Common myeloid progenitor, CD34-positive (primary cell): Measurements from ENCODE around the gene TNIP1.

Experiments used
- CTCF ChIA-PET: fragments of 350-600 bp; sonication (Branson Sonifier 250); formaldehyde crosslinking; loops from one replicate; lab custom pipeline; 2021; ENCODE audit warnings: antibody characterized with exemption; lab: Charles Lee
- POLR2A ChIA-PET: fragments of 350-600 bp; sonication (Branson Sonifier 250); formaldehyde crosslinking; loops from one replicate; lab custom pipeline; 2021; ENCODE audit warnings: antibody characterized with exemption; lab: Charles Lee
- DNase-seq, 3 donors: peaks; one replicate each; pipeline versions ENCODE4 v3.0.0 to v3.0.0-alpha.2; 2013
- H3K27ac ChIP-seq, 2 experiments: 1 replicate in 1 of 2; 2 replicates in 1 of 2; pipeline ENCODE4 v1.7.0; 2013; ENCODE audit warnings: inconsistent platforms in 2 of 2, low read length in 2 of 2, mild to moderate bottlenecking in 2 of 2, low read depth in 1 of 2, moderate library complexity in 1 of 2; ENCODE audit not compliant: severe bottlenecking in 2 of 2, insufficient read depth in 1 of 2, poor library complexity in 1 of 2
- H3K27me3 ChIP-seq, 5 experiments: replicated peaks in 2 of 5; 1 replicate in 3 of 5; 2 replicates in 2 of 5; pipeline versions ENCODE4 v1.6.1 to v1.7.0; 2013; ENCODE audit warnings: low read length in 4 of 5, mild to moderate bottlenecking in 2 of 5, moderate library complexity in 2 of 5, inconsistent platforms in 1 of 5; ENCODE audit not compliant: insufficient read depth in 5 of 5, control insufficient read depth in 4 of 5
- H3K36me3 ChIP-seq, 4 experiments: 1 replicate in 2 of 4; 2 replicates in 2 of 4; pipeline versions ENCODE4 v1.6.1 to v1.7.0; 2013; ENCODE audit warnings: low read length in 3 of 4, control low read depth in 1 of 4, mild to moderate bottlenecking in 1 of 4; ENCODE audit not compliant: control insufficient read depth in 4 of 4, insufficient read depth in 4 of 4
- H3K4me1 ChIP-seq, 4 experiments: 1 replicate in 3 of 4; 2 replicates in 1 of 4; pipeline versions ENCODE4 v1.6.1 to v1.7.1; 2013; ENCODE audit warnings: low read length in 3 of 4, mild to moderate bottlenecking in 3 of 4, control low read depth in 1 of 4, inconsistent platforms in 1 of 4, moderate library complexity in 1 of 4; ENCODE audit not compliant: control insufficient read depth in 4 of 4, insufficient read depth in 4 of 4; ENCODE audit errors: control extremely low read depth in 1 of 4
- H3K4me3 ChIP-seq, 7 experiments: 1 replicate in 4 of 7; 2 replicates in 3 of 7; pipeline versions ENCODE4 v1.5.1 to v1.7.0; 2013; ENCODE audit warnings: mild to moderate bottlenecking in 7 of 7, low read length in 6 of 7, moderate library complexity in 6 of 7, inconsistent platforms in 2 of 7, low read depth in 2 of 7, control low read depth in 1 of 7; ENCODE audit not compliant: insufficient read depth in 4 of 7, control insufficient read depth in 1 of 7; ENCODE audit errors: extremely low read depth in 1 of 7
- H3K9me3 ChIP-seq, 5 experiments: 1 replicate in 4 of 5; 2 replicates in 1 of 5; pipeline versions ENCODE4 v1.6.1 to v1.7.1; 2013; ENCODE audit warnings: low read length in 4 of 5, mild to moderate bottlenecking in 2 of 5, inconsistent platforms in 1 of 5, low read depth in 1 of 5, moderate library complexity in 1 of 5; ENCODE audit not compliant: control insufficient read depth in 4 of 5, insufficient read depth in 2 of 5; ENCODE audit errors: control extremely low read depth in 1 of 5
- WGBS: methylation state at CpG from one replicate; pipeline ENCODE4 v1.1.5; 2013; ENCODE audit not compliant: insufficient coverage; 5-methylcytosine and 5-hydroxymethylcytosine counted together

TNIP1 gene

DNA sequence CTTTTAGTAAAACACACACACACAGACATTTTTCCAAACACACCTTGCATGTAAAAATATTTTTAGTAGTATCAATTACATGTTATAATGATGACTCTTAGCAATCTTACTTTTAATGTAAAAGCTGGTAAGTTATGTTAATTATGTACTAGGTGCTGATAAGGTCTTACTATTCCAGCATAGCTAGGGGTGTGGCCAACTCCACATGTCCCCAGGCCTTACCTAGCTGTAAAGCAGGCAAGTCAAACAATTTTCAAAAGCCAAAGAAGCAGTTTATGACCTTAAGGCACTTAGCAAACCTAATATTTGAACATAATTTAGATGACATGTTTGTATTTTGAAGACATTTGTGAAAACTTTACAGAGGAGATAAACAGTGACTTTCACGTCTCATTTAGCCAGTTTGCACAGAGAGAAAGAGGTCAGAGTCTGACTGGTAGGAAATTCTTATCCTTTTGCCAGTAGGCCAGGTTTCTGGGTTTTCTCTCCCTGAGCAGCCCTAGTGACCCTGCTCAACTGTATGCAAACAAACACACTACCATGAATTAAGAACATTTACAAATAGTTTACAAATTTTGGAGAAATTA, 86.9 kb downstream of the TNIP1 start:
- 100% methylated on average over 1 of the region's 1 CpG for WGBS
- DNase-seq: no peak
- POLR2A ChIA-PET: no interaction called here

GRCh38 chr5:150993422-150993821, 87.4 kb downstream of the TNIP1 start:
- H3K9me3 ChIP-seq: peaks cover 0 to 31% (median 6%) of the 10 kb centered on the region in 5 experiments
- no peak overlapping the region for H3K4me3 ChIP-seq
- no peak for DNase-seq
- no peaks in the 10 kb centered on the region for H3K4me1 ChIP-seq
- H3K27ac ChIP-seq: no peak overlapping the region
- no peaks in the 10 kb centered on the region for H3K27me3 ChIP-seq
- CTCF ChIA-PET: no interaction called here
- 83% methylated on average over 2 of the region's 2 CpGs for WGBS
- no peaks in the 10 kb centered on the region for H3K36me3 ChIP-seq
- POLR2A ChIA-PET: no interaction called here

More for the DNA sequence above, 86.9 kb downstream of the TNIP1 start:
- Histone ChIP-seq H3K36me3 (no peaks in the 10 kb centered on the region), H3K4me3 (no peak overlapping the region), H3K27me3 (peaks cover 0 to 2% (median 0%) of the 10 kb centered on the region in 5 experiments), H3K4me1 (no peaks in the 10 kb centered on the region), H3K9me3 (peaks cover 0 to 31% (median 6%) of the 10 kb centered on the region in 5 experiments), H3K27ac (no peak overlapping the region)
- CTCF ChIA-PET: no interaction called here

DNA sequence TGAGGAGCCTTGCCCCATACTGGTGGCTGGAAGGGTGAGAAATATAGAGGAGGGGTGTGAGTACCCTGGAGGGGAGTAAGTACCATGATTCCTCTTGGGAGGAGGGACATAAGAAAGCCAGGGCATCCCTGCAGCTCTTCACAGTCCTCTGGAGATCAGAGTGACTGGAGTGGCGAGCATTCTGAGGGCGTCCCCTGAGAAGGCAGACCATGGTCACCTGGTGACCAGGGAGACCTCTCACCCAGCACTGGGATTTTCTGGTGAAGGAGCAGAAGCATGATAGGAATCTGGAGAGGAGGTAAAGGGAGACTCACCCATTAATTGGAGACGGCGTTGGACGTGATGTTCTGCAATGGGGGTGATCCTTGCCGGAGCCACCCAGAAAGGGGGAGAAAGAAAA, 88.1 kb downstream of the TNIP1 start:
- no peaks in the 10 kb centered on the region for H3K4me1 ChIP-seq
- WGBS: 96% methylated on average over 6 of the region's 6 CpGs
- POLR2A ChIA-PET: no interaction called here
- H3K36me3 ChIP-seq: no peaks in the 10 kb centered on the region
- no peak overlapping the region for H3K27ac ChIP-seq
- H3K27me3 ChIP-seq: no peaks in the 10 kb centered on the region
- peaks cover 0 to 31% (median 6%) of the 10 kb centered on the region in 5 experiments for H3K9me3 ChIP-seq
- no peak for DNase-seq
- CTCF ChIA-PET: no interaction called here
- H3K4me3 ChIP-seq: no peak overlapping the region

GRCh38 chr5:150989695-150990094, 91.1 kb downstream of the TNIP1 start:
- no peak for DNase-seq
- peaks cover 0 to 32% (median 8%) of the 10 kb centered on the region in 5 experiments for H3K9me3 ChIP-seq

DNA sequence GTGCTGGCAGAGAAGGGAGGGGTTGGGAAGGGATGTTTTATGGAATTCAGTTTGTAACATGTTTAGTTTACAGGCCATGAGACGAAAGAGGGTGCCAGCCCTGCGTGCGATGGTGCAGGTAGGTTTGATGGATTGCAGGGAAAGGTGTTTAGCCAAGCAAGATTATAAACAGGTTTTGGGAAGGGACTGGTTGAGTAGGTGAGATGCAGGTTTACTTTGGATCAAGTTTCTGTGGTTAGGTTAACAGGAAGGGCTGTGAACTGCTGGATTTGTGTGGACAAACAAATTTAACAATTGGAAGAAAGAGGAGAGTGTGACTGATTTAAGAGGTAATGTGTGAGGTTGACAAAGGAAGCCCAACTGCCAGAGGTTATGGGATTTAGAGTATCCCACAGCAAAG, 93.1 kb downstream of the TNIP1 start:
- WGBS: 97% methylated on average over 3 of the region's 3 CpGs
- no peaks in the 10 kb centered on the region for H3K36me3 ChIP-seq
- no peaks in the 10 kb centered on the region for H3K4me1 ChIP-seq
- POLR2A ChIA-PET: no interaction called here
- H3K27ac ChIP-seq: no peak overlapping the region
- H3K9me3 ChIP-seq: peaks cover 0 to 28% (median 4%) of the 10 kb centered on the region in 5 experiments
- CTCF ChIA-PET: no interaction called here
- no peak for DNase-seq
- no peak overlapping the region for H3K4me3 ChIP-seq
- no peaks in the 10 kb centered on the region for H3K27me3 ChIP-seq

More at GRCh38 chr5:150989695-150990094, 91.1 kb downstream of the TNIP1 start:
- ChIA-PET CTCF (no interaction called here), POLR2A (no interaction called here)
- H3K36me3 ChIP-seq: no peaks in the 10 kb centered on the region
- H3K27me3 ChIP-seq: no peaks in the 10 kb centered on the region
- H3K27ac ChIP-seq: no peak overlapping the region
- 73% methylated on average over 3 of the region's 3 CpGs for WGBS
- H3K4me3 ChIP-seq: no peak overlapping the region
- no peaks in the 10 kb centered on the region for H3K4me1 ChIP-seq
